ENCODE data around the gene WNT6.

DNA sequence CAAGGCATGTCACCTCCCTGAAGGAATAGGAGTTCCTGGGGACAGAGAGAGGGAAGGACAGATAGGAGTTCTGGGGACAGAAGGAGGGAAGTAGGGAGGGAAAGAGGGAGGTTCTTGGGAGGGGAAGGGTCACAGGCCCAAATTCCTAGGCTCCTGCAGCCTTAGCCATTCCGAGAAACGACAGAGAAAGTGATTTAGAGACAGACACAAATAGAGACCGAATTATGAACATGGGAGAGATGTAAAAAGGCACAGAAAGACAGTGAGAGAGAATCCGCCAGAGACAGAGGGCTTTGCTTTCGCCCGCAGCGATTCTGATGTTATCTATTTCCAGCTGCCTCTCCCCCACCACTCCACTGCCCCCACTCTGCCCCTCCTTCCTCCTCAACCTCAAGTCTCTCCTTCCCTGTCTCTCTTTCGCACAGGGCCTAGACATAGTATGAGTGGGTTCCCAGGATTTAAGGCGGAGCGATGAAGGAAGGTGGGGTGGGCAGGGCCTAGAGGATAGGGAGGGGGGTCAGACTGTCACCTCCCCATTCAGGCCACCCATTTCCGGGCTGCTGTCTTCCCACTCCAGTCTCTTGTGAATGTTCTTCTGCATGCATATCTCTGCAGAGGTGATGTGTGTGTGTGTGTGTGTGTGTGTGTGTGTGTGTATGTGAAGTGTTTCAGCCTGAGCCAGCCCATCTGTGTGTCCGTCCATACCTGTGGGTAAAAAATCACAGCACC, 3.3 kb upstream of the WNT6 start:
- TF ChIP-seq EGR1 (IDR thresholded peaks at IDR 0.05; ENCODE audit: low read depth) (no peak), RAD21 (IDR thresholded peaks at IDR 0.05; ENCODE audit: low read depth) (no peak), POLR2A (IDR thresholded peaks at IDR 0.05; ENCODE audit: borderline replicate concordance, extremely low read depth, insufficient read depth, insufficient read length) (no peak), FOSL1 (IDR thresholded peaks at IDR 0.05; ENCODE audit: low read depth) (no peak)

All from HCT116 (cell line).